ENCODE results near the gene DIS3. TPM values are rescaled to one million over a fixed set of nuclear protein-coding genes. Genes with fewer than 3 reads are reported as not detected.
A peak's percentile ranks its signal among the peaks of the same experiment; 100 is the strongest.

DIS3 gene
- total and polyA plus RNA-seq, 9 of the 15 experiments (the other 6 are each of a cell fraction or from before 2014, with no cell fraction given) = 6.0 to 48.9 (median 34.2) TPM

DNA sequence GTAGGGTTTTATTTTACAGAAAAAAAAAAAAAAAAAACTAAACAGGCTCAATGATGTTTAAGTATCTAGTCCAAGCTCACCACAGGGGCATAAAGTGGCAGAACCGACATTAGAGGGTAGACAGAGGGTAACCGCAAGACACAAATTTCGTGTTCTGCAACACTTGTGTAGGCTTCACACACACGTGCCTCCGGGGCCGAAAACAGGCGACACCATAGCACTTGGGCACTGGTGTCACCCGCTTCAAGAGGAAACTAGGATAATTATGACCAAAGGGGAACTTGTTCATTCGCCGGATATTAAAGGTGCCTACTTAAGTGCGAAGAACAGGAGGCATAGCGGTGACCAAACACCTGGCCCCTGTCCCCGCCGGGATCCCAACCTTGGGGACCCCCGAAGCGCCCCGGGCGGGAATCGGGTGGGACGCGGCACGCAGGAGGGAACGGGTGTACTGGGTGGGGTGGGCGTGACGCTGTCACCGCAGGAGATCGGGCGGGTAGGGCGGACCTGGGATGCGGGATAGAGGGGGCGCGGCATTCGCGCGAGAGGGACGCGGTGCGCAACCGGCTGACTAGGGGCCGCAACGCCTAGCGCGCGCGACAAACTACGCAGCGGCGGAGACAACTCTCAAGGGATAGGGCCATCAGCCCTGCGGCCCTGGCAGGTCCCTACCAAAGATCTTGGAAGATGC is 54.8 kb downstream of the DIS3 start (continued):
- TF ChIP-seq, protein P1, sequence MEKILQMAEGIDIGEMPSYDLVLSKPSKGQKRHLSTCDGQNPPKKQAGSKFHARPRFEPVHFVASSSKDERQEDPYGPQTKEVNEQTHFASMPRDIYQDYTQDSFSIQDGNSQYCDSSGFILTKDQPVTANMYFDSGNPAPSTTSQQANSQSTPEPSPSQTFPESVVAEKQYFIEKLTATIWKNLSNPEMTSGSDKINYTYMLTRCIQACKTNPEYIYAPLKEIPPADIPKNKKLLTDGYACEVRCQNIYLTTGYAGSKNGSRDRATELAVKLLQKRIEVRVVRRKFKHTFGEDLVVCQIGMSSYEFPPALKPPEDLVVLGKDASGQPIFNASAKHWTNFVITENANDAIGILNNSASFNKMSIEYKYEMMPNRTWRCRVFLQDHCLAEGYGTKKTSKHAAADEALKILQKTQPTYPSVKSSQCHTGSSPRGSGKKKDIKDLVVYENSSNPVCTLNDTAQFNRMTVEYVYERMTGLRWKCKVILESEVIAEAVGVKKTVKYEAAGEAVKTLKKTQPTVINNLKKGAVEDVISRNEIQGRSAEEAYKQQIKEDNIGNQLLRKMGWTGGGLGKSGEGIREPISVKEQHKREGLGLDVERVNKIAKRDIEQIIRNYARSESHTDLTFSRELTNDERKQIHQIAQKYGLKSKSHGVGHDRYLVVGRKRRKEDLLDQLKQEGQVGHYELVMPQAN (IDR thresholded peaks at IDR 0.05; ENCODE audit: borderline replicate concordance) = 0 out of 2 replicates have a peak, but pooled peaks have one; percentile 52
- TF ChIP-seq ZNF561 (CRISPR knock-in tag; conservative IDR thresholded peaks at IDR 0.05) (no peak), SAP30 (IDR thresholded peaks at IDR 0.05; ENCODE audit: borderline replicate concordance, insufficient read depth, low read depth, low read length, poor library complexity, severe bottlenecking) (peak; percentile 30), L3MBTL2 (IDR thresholded peaks at IDR 0.05) (peak; percentile 44), FOXA3 (CRISPR knock-in tag; conservative IDR thresholded peaks at IDR 0.05 in 1 of 2, IDR thresholded peaks at IDR 0.05 in 1 of 2) (no peak), ZBTB1 (CRISPR knock-in tag; IDR thresholded peaks at IDR 0.05; ENCODE audit: borderline replicate concordance, low read depth) (no peak), SP1 (CRISPR knock-in tag; IDR thresholded peaks at IDR 0.05) (no peak), WHSC1 (IDR thresholded peaks at IDR 0.05; ENCODE audit: low read length) (no peak), ZNF764 (CRISPR knock-in tag; IDR thresholded peaks at IDR 0.05; ENCODE audit: low read depth) (no peak), NR3C1 (CRISPR knock-in tag; IDR thresholded peaks at IDR 0.05) (peak; percentile 45; the same call in 1 of the 2 replicates), SUPT5H (IDR thresholded peaks at IDR 0.05) (no peak), SIN3B (IDR thresholded peaks at IDR 0.05; ENCODE audit: low read depth) (0 out of 2 replicates have a peak, but pooled peaks have one; percentile 22), SMAD4 (CRISPR knock-in tag; conservative IDR thresholded peaks at IDR 0.05) (no peak), KDM4B (IDR thresholded peaks at IDR 0.05; ENCODE audit: borderline replicate concordance in 2 of 2, low read depth in 1 of 2) (no peak), ETV5 (CRISPR knock-in tag; IDR thresholded peaks at IDR 0.05; ENCODE audit: low read depth) (0 out of 2 replicates have a peak, but pooled peaks have one; percentile 22)
- TF ChIP-seq, protein P2, sequence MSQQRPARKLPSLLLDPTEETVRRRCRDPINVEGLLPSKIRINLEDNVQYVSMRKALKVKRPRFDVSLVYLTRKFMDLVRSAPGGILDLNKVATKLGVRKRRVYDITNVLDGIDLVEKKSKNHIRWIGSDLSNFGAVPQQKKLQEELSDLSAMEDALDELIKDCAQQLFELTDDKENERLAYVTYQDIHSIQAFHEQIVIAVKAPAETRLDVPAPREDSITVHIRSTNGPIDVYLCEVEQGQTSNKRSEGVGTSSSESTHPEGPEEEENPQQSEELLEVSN (IDR thresholded peaks at IDR 0.05; ENCODE audit: borderline replicate concordance in 1 of 2, extremely low read depth in 1 of 2, insufficient read depth in 1 of 2, insufficient read length in 1 of 2, low read depth in 1 of 2, low read length in 1 of 2, poor library complexity in 1 of 2, severe bottlenecking in 1 of 2) = peak in 1 of 2 experiments; percentile 64
